Measurements from ENCODE around the gene SEMA5B. TPM values are rescaled to one million over a fixed set of nuclear protein-coding genes. Genes with fewer than 3 reads are reported as not detected.

SEMA5B gene
- total RNA-seq, 6 donors from 2014 or later: 0.33 to 0.71 (median 0.65) TPM; not detected in 2

DNA sequence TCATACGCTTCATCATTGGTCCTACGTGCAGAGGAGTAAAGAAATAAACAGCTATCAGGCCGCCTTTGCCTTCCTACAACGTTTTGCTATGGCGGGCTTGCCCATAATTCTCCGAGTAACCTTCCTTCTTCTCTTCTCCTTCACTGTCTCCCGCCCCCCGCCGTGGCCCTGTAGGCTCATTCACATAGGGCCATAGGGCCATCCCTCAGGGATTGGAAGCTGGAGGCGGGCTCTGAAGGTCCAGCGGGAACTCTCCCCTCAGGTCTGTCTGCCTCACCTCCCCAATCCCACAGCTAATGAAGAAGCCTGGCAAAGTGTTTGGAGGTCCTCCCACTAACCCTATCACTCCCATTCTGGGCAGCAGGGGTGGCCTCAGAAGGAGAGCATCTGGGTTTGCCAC is 43.6 kb downstream of the SEMA5B start:
- no peaks in the 10 kb centered on the region for H3K36me3 ChIP-seq
- H3K4me1 ChIP-seq: peaks cover 10 to 15% (median 11%) of the 10 kb centered on the region in 4 donors
- WGBS, 2 donors: 91 to 93% methylated on average over 11 of the region's 11 CpGs
- H3K27me3 ChIP-seq: no peaks in the 10 kb centered on the region
- H3K27ac ChIP-seq: no peak overlapping the region
- H3K4me3 ChIP-seq: no peak overlapping the region
- DNase-seq (no peak), ATAC-seq (ENCODE audit: low FRiP score in 2 of 2) (no peak)
- H3K9me3 ChIP-seq: no peaks in the 10 kb centered on the region
- TF ChIP-seq EP300 (IDR thresholded peaks at IDR 0.05) (no peak), POLR2AphosphoS5 (IDR thresholded peaks at IDR 0.05) (no peak), POLR2A (IDR thresholded peaks at IDR 0.05) (no peak)
- TF ChIP-seq, protein P1, sequence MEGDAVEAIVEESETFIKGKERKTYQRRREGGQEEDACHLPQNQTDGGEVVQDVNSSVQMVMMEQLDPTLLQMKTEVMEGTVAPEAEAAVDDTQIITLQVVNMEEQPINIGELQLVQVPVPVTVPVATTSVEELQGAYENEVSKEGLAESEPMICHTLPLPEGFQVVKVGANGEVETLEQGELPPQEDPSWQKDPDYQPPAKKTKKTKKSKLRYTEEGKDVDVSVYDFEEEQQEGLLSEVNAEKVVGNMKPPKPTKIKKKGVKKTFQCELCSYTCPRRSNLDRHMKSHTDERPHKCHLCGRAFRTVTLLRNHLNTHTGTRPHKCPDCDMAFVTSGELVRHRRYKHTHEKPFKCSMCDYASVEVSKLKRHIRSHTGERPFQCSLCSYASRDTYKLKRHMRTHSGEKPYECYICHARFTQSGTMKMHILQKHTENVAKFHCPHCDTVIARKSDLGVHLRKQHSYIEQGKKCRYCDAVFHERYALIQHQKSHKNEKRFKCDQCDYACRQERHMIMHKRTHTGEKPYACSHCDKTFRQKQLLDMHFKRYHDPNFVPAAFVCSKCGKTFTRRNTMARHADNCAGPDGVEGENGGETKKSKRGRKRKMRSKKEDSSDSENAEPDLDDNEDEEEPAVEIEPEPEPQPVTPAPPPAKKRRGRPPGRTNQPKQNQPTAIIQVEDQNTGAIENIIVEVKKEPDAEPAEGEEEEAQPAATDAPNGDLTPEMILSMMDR (IDR thresholded peaks at IDR 0.05): no peak

DNA sequence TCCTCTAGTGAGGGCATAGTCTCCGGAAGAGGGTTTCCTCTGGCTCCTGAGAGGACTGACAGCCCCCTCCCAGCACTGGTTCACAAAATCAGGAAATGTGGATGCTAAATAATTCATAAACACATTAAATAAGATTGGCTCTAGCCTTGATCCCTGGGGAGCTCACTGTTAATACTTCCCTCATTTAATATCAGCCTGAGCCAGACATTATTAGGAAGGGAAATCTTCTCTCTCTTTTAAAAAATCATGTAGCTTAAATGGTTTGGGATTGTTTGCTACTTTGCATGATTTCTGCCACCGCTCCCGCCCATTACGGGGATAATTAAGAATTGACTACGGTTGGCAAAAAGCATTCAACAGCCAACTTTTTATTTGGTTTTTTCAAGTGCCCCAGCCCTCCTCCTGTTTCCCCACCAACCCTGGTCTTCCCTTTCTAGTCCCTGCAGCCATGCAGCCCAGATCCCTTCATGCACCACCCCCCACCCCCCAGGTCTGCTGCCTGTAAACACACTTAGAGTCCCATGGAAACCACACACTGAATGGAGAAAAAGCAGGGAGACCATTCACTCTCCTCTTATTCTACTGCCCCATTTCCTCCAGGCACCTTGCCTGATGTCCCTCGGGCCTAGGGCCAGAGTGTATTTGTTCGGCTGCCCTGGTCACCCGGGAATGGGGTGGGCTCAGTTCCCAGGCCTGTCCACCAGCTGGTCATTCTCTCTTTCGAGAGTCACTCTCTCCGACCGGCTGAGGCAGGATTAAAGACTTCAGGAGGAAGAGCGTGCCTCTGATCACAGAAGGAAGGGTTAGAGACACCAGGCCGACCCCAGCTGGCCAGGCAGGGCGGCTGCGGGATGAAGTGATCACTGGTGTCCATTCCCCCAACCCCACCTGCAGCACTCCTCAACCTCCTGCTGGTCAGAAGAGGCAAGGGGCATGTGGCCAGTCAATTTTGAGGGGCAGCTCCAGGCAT is 45.1 kb downstream of the SEMA5B start:
- Histone ChIP-seq H3K27me3 (no peaks in the 10 kb centered on the region), H3K27ac (no peak overlapping the region), H3K4me3 (no peak overlapping the region), H3K36me3 (no peaks in the 10 kb centered on the region), H3K9me3 (no peaks in the 10 kb centered on the region), H3K4me1 (peaks cover 15 to 27% (median 20%) of the 10 kb centered on the region in 4 donors)
- peak; percentile 24 to 30 for DNase-seq
- whole genome bisulfite sequencing, 2 donors: 49 to 66% methylated on average over 11 to 15 of the region's 15 CpGs
- ATAC-seq (ENCODE audit: low FRiP score in 2 of 2): no peak
- TF ChIP-seq EP300 (IDR thresholded peaks at IDR 0.05) (no peak), POLR2A (IDR thresholded peaks at IDR 0.05) (no peak)
- TF ChIP-seq, protein P1 (IDR thresholded peaks at IDR 0.05): peak in 1 of 6 experiments; percentile 10

DNA sequence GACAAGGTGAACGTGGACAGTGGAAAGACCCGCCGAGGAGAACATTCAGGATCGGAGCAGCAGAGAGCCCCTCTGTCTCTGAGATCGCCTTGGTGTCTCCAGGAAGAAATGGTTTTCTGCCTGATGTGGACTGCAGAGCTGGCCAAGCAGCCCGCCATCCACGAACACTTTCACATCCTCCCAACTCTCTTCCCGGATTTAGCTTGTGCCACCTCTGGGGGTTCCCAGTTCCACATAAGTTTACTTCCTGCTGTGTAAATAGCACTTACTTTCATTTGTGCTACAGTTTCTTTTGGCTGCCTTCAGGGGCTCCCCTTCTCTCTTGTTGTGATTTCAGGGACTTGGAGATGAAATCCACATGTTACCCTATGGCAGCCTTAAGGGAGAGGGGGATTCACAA is 48.4 kb downstream of the SEMA5B start:
- TF ChIP-seq, protein P1 (IDR thresholded peaks at IDR 0.05): no peak
- TF ChIP-seq EP300 (IDR thresholded peaks at IDR 0.05) (no peak), POLR2AphosphoS5 (IDR thresholded peaks at IDR 0.05) (no peak), POLR2A (IDR thresholded peaks at IDR 0.05) (no peak)
- Histone ChIP-seq H3K36me3 (no peaks in the 10 kb centered on the region), H3K4me3 (no peak overlapping the region), H3K27ac (no peak overlapping the region), H3K9me3 (no peaks in the 10 kb centered on the region), H3K4me1 (peaks cover 20 to 40% (median 22%) of the 10 kb centered on the region in 4 donors), H3K27me3 (no peaks in the 10 kb centered on the region)
- ATAC-seq (ENCODE audit: low FRiP score in 2 of 2): no peak
- no peak for DNase-seq
- 74 to 75% methylated on average over 8 of the region's 8 CpGs for WGBS, 2 donors

DNA sequence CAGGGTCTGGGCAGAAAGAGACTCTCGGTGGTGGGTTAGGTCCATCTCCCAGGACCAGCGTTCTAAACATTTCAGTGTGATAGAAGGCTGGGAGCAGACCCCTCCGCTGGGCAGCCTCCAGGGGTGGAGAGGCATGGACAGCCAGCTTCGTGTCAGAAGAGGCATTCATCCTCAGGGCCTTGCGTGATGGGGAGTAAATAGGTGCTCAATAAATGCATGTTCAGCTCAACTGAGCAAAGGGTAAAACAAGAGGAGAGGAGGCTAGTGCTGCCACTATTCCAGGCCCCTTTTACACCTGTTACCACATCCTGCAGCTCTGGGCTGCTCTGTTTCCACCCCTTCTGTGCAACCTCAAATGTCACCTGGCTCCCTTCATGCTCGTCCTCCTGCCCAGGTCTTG is 49.0 kb downstream of the SEMA5B start:
- Histone ChIP-seq H3K9me3 (no peaks in the 10 kb centered on the region), H3K4me3 (no peak overlapping the region), H3K4me1 (peaks cover 20 to 40% (median 22%) of the 10 kb centered on the region in 4 donors), H3K27ac (no peak overlapping the region), H3K36me3 (no peaks in the 10 kb centered on the region), H3K27me3 (no peaks in the 10 kb centered on the region)
- DNase-seq: no peak
- 87 to 92% methylated on average over 6 of the region's 6 CpGs for WGBS, 2 donors
- TF ChIP-seq EP300 (IDR thresholded peaks at IDR 0.05) (no peak), POLR2AphosphoS5 (IDR thresholded peaks at IDR 0.05) (no peak), POLR2A (IDR thresholded peaks at IDR 0.05) (no peak)
- TF ChIP-seq, protein P1 (IDR thresholded peaks at IDR 0.05): no peak
- ATAC-seq (ENCODE audit: low FRiP score in 2 of 2): no peak
